Measurements from ENCODE around the gene ANXA2.

ANXA2 gene

DNA sequence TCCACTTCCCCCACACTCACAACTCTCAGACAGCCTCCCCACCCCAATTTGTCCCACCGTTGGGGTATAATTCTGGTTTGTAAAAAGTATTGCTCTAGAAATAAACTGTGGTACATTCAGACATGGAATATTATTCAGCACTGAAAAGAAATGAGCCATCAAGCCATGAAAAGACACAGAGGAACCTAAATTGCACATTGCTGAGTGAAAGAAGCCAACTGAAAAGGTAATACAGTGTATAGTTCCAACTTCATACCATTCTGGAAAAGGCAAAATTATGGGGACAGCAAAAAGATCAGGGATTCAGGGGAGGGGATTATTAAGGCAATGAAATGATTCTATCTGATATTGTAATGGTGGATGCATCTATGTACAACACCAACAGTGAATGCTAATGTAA lies 10.5 kb downstream of the ANXA2 start:
- DNase-seq (ENCODE audit: low spot score): no peak

DNA sequence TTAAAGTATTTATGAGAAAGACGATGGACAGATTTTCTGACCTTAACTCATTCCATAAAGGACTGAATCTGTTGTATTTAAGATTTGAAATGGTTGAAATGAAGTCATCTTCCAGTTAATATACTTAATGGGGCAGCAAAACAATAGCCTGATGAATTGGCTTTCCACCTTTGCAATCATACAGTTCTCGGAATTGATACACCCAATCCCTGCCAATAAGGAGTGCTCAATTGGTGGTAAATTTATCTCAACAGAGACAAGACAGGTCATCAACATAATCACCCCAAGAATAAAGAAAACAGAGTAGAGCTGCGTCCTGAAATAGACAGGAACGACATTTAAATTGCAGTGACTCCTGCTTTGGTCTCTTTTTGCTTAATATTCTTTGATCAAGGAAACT lies 11.2 kb downstream of the ANXA2 start:
- DNase-seq (ENCODE audit: low spot score): no peak

DNA sequence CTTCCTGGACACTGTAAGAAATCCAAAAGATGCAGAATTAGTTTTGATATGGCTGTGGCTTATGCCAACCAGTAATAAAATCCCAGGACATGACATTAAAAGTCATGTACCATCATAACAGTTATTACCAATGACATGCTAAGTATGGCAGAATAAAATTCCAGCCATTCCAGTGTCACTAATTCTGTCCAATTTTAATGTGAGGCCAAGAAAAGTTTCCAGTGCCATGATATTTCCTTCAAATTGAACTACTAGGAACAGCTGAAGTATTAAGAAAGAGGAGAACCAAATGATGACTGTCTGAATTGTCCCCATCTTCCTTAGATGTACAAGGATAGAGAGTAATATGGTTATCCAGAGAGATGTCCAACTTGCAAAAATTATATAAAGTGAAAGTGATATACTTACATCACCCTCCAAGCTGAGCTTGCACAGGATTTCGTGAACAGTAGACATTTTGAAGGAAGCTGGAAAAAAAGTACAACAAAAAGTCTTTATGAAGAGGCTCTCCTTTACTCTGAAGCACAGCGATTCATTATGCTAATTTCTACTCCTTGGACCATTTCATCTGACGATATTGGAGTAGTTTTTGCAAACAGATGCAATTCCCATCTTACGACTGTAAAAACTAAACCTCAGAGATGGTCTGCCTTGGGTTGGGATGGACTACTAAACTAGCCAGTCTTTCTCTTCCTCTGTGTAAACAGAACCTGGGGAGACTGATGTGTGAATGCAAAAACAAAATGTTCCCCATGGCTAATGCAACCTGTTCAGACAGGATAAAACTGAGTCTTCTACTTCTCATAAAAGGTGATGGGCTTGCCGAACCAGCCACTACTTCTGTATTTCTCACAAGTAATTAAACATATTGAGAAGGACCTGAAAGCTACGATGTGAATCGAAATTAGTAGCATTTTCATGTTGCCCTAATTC lies 11.9 kb downstream of the ANXA2 start:
- DNase-seq (ENCODE audit: low spot score): no peak

DNA sequence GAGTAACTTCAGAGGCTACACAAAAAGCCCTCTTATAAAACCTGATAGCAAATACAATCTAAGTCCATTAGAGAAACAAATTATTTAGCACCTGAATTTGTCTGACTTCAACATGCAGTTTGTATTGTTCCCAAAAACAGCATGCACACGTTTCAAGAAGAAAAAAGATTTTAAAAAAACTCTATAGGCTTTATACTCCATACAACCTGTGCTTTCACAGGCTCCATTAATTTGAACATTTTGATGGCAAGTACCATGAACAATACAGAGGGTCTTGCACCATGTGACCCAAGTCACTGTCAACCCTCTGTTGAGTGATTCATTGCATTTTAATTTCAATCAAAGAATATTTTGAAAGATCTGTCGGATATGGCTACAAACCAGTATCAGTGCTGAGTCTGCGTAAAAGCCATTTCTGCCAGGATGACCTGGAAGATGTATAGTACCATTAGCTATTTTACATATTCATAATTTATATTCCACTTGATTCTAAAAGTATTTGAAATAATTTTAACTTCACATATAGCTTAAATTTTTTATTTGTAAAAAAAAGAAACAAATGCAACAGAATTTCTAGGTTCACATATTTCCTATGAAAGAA lies 13.2 kb downstream of the ANXA2 start:
- no peak for DNase-seq (ENCODE audit: low spot score)

DNA sequence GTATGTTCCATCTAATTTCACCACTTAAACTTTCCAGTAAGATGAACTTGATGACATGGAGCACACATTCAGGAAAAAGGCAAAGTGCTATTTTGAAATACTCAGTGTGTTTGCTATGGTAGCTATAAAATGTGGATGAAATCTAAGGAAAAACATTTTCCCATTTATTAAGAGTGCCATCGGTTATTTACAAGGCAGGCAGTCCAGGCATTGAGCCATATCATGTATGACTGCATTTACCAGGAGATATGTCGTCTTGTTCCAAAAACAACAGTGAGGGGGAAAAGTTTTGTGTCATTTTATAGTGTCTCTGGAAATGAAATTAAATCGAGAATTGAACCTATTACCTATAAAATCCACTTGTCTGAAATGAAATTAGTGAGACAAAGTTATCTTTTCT lies 13.7 kb downstream of the ANXA2 start:
- DNase-seq (ENCODE audit: low spot score): no peak

DNA sequence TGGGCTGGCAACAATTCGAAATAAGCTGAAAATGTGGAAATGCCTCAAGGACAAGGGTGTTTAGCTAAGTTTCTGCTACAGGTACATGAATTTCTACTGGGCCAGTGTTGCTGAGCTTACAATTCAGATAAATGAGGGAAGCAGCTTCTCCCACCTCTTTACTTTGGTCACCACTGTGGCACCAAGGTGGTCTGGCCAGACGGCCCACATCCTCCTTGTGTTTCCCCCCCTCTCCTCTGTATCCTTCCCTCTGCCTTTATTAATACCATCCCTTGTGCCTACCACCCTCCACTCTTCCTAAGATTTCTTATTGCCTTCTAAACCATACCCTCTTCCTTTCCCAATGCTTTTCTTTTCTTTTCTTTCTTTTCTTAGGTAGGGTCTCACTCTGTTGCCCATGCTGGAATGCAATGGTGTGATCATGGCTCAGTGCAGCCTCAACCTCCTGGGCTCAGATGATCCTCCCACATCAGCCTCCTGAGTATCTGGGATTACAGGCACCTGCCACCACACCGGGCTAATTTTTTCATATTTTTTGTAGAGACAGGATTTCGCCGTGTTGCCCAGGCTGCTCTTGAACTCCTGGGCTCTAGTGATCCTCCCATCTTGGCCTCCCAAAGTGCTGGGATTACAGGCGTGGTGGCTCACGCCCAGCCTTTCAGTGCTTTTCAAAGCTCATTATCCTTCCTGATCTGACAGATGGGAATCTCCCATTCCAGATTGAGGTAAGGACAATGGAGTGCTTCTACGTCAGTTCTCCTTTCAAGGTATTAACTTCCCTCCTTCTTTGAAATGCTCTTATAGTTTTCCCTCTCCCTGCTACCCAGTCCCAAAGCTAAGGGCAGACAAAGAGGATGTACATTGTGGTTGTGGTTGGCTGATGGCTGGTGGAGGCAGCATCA lies 14.8 kb downstream of the ANXA2 start:
- DNase-seq (ENCODE audit: low spot score): no peak

DNA sequence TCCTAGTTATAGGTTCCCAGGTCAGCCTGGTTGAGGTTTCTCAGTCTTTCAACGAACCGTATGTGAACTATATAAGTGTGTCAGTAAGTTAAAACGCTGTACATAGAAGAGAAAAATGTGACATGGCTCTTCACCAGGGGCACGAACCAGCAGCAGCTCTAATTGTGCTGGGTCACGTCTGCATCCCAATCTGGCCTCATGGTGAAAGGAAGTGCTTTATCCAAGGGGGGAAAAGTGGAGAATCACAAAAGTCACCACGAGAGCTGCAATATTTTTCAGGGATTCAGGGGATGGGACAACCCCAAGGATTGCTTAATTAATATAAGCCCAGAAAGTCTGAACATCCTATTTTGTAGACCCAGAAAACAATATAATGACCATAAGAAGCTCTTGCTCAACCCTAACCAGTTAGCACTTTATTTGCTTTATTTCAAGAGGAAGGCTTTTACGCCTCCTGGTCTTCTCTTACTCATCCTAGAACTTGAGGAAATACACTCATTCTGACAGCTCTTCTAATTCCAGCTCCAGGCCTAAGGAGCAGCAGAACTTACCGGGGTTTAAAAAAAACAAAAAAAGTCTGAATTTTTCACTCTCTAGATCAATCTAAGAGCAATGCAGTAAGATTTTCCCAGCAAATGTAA lies 16.5 kb downstream of the ANXA2 start:
- no peak for DNase-seq (ENCODE audit: low spot score)

DNA sequence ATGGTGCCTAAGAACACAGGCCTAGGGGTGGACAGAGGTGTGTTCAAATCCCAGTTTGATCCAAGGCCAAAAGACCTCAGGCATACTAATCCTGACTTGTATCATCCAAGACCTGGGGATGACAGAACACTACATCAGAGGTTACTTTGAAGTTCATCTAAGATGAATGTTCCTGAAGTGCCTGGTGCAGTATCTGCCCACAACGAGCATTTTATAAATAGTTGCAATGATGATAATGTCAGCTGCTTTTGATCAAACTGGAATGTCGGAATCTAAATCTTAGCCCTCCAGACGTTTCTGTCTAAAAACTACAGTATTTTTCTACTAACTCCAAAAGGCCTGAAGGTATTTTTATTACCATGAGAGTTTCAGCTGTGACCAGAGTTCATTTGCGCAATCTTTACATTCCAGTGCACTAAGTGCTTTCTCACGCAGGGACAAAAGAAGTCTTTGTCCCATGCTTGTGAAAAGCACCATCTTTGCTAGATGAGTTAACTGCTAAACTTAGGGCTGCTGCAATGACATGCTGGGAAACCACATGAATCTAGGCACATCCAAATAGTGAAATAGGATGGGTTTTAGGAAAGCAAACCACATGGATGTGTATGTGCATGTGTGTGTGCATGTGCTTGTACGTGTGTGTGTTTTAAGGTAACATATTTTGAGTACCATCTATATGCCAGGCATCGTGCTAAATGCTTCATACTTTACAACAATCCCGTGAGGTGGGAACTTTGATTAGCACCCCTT lies 18.1 kb downstream of the ANXA2 start:
- DNase-seq (ENCODE audit: low spot score): no peak

DNA sequence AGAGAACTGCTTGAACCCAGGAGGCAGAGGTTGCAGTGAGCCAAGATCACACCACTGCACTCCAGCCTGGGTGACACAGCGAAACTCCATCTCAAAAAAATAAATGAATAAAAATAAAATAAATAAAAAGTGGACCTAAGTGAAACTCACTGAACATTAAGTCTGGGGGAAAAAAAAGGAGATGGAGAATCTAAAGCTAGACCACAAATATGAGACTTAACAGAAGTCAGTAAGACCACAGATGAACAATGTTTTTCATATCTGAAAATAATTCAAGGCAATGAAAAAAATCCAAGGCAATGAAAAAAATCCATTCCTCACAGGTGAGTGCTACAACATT lies 18.6 kb downstream of the ANXA2 start:
- no peak for DNase-seq (ENCODE audit: low spot score)

DNA sequence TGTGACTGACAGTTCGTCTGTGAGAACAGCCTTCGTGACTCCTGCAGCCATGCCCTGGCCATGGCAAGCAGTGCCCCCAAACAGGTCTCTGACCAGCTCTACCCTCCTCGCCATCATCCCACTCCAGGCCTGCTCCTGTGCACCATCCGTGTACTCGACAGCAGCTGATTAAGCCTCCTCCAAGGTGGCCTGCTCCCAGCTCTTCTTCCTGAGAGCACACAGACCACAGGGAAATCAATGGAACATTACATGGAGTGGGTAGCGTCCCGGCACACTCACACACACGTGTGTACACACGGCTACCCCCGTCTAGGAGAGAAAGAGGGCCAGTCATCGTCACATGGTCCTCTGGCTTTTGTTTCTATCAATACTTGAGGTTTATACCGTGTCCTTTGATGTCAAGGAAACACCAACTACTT lies 21.1 kb downstream of the ANXA2 start:
- DNase-seq (ENCODE audit: low spot score): no peak

DNA sequence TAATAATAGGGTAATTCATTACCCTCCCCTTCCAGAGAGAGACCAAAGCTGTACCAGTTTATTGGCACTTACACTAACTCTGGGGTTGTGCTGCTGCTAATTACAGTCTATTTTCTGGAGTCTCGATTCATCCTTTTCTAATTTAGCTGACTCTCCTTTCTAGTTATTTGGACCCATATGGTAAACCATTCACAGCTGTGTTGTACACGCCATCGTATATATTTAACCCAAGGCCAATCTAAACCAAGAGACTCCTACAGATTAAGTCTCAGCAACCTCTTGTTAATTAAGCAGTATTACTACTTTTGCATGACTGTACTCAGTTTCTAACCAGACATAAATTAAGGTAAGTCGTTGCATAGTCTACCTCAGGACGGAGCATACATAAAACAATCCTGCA lies 22.5 kb downstream of the ANXA2 start:
- no peak for DNase-seq (ENCODE audit: low spot score)

DNA sequence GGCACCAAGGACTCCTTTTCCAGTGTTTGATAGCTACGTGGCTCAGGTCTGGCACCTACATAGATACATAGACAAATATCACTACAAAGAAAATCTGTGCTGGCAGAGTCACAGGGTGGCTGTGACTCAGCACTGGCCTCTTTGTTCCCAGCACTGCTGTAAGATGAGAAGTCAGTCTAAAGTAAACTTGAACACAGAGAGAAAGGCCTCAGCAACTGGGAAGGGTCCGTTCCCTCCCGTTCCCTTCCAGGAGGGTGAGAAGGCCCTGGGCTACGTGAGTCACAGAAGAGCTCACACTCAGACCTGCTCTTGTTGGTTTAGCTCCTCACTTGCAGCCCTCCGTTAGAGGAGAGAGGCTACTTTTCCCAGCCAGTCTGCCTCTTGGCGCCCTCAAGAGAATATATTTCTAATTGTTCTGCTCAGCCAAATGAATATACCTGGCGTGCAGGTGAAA lies 23.1 kb downstream of the ANXA2 start:
- DNase-seq (ENCODE audit: low spot score): no peak

DNA sequence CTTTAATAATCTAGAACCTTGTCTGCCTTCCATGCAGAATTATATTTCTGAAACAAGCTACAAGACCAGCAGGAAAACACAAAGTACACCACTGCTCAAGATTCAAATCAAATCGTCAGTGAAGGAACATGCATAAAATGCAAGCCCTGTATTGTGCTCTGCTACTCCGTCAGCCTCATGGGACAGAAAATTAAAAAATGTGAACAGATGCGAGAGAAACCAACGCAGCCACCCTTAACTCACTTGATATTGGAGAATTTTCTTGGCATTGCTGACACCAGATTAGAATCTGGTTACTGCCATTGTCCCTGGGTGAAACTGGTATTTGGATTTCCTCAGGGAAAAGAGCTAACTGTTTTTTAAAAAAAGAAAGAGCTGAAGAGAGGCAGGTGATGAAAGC lies 23.6 kb downstream of the ANXA2 start:
- DNase-seq (ENCODE audit: low spot score): no peak

DNA sequence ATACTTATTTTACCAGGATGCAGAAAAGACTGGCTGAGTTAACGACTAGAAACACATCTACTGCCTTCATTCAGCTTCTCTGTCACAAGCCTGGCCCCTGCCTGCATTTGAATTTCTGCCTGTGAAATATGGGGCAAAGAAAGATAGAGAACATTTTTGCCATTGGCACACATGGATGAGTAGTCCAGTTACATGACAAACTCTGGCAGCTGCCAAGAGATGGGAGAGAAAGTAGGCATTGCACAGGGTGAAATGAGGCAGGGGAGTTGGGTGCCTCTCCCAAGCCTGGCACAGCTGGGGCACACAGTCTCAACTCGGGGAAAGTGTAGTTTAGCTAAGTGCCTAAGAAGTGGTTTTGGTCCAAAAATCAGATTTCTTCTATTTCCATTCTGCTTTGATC lies 24.0 kb downstream of the ANXA2 start:
- no peak for DNase-seq (ENCODE audit: low spot score)

DNA sequence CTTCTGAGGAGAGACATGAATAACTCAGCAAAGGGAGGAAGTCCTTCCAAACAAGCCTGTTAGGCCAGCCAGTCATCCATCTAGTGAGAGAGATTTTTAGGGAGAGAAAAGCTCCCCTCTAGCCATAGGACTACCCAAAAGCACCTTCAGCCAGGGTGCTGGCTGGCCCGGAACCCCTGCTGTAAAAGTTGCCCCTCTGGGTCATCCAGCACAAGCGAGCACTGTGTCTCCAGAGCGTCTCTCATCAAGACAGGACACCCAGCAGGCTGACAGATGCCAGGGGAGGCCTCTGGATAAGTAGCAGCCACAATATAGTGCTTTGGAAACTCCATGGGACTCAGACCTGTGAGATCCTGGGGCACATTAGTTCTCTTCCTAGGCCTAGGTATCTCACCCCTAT lies 24.5 kb downstream of the ANXA2 start:
- DNase-seq (ENCODE audit: low spot score): no peak

DNA sequence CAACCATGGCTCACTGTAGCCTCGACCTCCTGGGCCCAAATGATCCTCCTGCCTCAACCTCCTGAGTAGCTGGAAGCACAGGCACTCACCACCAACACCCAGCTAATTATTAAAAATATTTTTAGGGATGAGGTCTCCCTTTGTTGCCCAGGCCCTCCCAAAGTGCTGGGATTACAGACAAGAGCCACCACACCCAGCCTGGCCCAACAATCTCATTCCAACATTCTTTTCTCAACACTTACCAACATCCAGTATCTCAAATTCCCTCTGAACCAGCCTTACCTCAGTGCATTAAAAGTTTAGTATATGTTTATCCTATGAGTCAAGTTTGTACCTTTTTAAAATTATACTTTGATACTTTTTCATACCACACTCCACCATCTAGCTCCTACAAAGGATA lies 25.0 kb downstream of the ANXA2 start:
- no peak for DNase-seq (ENCODE audit: low spot score)

DNA sequence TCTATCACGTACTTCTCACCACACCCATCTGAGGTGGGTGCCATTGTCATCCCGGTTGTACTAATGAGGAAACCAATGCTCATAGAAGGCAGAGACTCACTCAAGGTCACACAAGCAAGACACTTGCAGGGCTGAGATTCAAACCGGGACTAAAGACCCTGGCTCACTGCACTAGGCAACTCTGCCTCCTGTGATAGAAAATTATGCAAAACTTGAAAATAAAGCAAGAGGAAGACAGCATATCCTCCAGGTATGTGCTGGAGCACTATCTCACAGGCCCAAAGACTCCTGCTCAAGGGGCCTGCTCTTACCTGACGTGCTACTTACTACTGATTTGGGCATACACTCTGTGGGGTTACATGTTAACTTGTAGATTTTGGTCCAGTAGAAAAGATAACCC lies 25.6 kb downstream of the ANXA2 start:
- no peak for DNase-seq (ENCODE audit: low spot score)

DNA sequence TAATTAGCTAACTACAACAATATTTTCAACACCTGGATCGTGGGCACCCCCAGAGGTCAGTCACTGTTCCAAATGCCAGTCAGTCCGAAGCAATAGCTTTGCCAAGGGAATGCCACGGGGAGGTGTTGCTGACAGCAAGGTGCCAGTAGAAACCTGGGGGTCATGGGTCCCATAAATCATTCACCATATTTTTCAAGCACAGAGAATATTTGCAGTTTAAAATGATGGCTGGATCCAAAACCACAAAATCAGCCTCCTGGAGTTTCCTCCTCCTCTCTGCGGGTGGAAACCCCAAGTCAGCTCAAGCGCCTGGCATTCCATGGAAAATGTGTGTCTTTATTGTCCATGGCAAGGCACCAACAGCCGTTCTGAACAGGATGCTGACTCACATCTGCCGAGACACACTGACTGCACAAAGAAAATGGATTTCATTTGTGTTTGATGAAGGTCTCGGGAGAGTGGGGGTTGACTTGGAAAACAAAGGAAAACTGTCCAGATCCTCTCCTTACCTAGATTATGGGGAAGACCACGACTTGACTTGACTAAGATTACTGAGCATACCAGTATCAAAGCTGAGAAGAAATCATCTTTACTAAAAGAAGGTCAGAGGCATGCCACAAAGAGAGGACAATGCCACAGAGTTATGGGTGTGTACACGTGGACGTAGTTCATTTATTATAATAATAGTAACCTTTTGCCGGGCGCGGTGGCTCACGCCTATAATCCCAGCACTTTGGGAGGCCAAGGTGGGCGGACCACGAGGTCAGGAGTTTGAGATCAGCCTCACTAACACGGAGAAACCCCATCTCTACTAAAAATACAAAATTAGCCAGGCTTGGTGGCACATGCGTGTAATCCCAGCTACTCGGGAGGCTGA lies 26.4 kb downstream of the ANXA2 start:
- no peak for DNase-seq (ENCODE audit: low spot score)

DNA sequence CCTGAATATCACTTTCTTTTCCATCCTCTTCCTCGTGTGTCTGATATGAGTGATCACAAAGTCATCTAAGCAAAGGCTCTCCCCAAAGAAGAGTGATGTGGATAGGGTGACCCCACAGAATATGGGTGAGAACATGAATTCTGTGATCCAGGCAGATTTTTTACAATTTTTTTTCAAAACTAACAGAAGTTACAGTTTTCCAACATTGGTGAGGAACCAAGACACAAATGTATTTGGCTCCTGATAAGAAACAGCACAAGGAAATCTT lies 27.0 kb downstream of the ANXA2 start:
- DNase-seq (ENCODE audit: low spot score): no peak

DNA sequence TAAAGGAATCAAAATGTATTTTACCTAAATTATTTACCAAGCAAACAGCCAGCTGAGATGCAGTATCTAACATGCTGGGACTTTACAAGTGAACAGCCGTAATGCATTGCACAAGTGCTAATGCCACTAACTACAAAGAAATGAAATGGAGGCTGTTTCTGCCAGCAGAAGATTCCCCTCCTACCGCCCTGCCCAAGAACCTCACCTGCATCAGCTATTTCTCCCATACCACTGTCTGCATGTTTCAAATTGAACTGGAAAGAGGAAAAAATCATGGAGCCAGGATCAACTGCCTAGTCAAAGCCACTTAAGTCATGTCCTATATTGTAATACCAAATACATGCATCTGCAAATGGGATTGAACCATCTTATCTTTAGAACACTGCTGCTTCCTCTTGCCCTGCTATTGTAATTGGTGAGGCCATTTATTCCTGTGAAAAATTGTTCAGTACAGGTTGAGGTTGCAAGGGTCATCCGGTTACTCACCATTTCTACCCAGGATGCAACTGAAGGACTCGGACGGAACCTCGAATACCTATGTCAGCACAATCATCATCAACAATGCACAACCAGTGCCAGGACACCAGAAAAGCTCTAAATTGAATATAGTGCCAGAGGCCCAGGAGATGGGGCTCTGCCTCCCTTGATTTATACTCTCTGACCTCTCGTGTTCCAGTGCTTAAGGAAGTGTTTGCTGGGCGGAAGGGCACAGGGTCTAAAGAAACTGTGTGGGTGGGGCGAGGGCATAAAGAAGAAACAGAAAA lies 27.5 kb downstream of the ANXA2 start:
- no peak for DNase-seq (ENCODE audit: low spot score)

Measured in hematopoietic multipotent progenitor cell treated with erythropoietin and hydrocortisone succinate and interleukin-3 and kit ligand, for 15 days (in vitro differentiated cells).